WTC11 (cell line): ENCODE data around the gene GNG8. TPM values are rescaled to one million over a fixed set of nuclear protein-coding genes. Genes with fewer than 3 reads are reported as not detected.

Experiments
- ATAC-seq: fragments of 200-7000 bp; cut with Tn5 transposase; 2 replicates; pipeline ENCODE4 v1.10.0; 2021; ENCODE audit warnings: mild to moderate bottlenecking, moderate library complexity
- CTCF ChIA-PET: fragments of 300-600 bp; sonication (Branson Sonifier 250); formaldehyde crosslinking; loops from one replicate; lab custom pipeline; 2021; ENCODE audit warnings: antibody characterized with exemption; lab: Charles Lee
- POLR2A ChIA-PET: fragments of 350-600 bp; sonication (Branson Sonifier 250); formaldehyde crosslinking; loops from one replicate; lab custom pipeline; 2021; ENCODE audit warnings: antibody characterized with exemption; lab: Charles Lee
- DNase-seq: peaks from one replicate; pipeline ENCODE4 v3.0.0; 2021; ENCODE audit warnings: low spot score
- H3K27ac Mint-ChIP-seq: 2 replicates; pipeline ENCODE4 v1.8.0; 2021; ENCODE audit warnings: mixed read lengths
- H3K27me3 Mint-ChIP-seq: 2 replicates; pipeline ENCODE4 v1.8.0; 2021; ENCODE audit warnings: low read depth, mild to moderate bottlenecking, moderate library complexity, mixed read lengths
- H3K36me3 Mint-ChIP-seq: 2 replicates; pipeline ENCODE4 v1.8.0; 2021; ENCODE audit warnings: mixed read lengths
- H3K4me1 Mint-ChIP-seq: 2 replicates; pipeline ENCODE4 v1.8.0; 2022; ENCODE audit warnings: mixed read lengths
- H3K4me3 Mint-ChIP-seq: 2 replicates; pipeline ENCODE4 v1.8.0; 2021; ENCODE audit warnings: mild to moderate bottlenecking, moderate library complexity, mixed read lengths
- H3K9me3 Mint-ChIP-seq: 2 replicates; pipeline ENCODE4 v1.8.0; 2021; ENCODE audit warnings: mixed read lengths
- ATF1 ChIP-seq: sonication (generic); formaldehyde crosslinking; IDR thresholded peaks from 2 replicates; pipeline ENCODE4 v1.8.1; 2023; ENCODE audit warnings: mild to moderate bottlenecking, moderate library complexity, missing genetic modification reagents
- GABPB1 ChIP-seq: sonication (generic); formaldehyde crosslinking; IDR thresholded peaks from 2 replicates; pipeline ENCODE4 v1.8.1; 2023; ENCODE audit warnings: mild to moderate bottlenecking, missing genetic modification reagents
- HMGA2 ChIP-seq: fragments of 250-450 bp; sonication (Bioruptor Pico); IDR thresholded peaks from 2 replicates; pipeline ENCODE4 v1.4.0; 2021; ENCODE audit warnings: mild to moderate bottlenecking, moderate library complexity
- JUN ChIP-seq: sonication (generic); formaldehyde crosslinking; IDR thresholded peaks from 2 replicates; pipeline ENCODE4 v1.8.0; 2023; ENCODE audit warnings: mild to moderate bottlenecking, missing genetic modification reagents
- NFYB ChIP-seq: sonication (generic); formaldehyde crosslinking; conservative IDR thresholded peaks from 2 replicates; pipeline ENCODE4 v1.8.0; 2022; ENCODE audit warnings: low read depth, missing genetic modification reagents
- SP1 ChIP-seq: sonication (generic); formaldehyde crosslinking; conservative IDR thresholded peaks from 2 replicates; pipeline ENCODE4 v1.8.1; 2022; ENCODE audit warnings: missing genetic modification reagents
- TP53 ChIP-seq: sonication (generic); formaldehyde crosslinking; IDR thresholded peaks from 2 replicates; pipeline ENCODE4 v1.8.1; 2023; ENCODE audit warnings: mild to moderate bottlenecking, missing genetic modification reagents
- total RNA-seq: library from RNA; stranded (reverse); gene quantifications from 3 replicates; pipeline ENCODE4 v1.2.3, GENCODE V29; 2021
- TF ChIP-seq, protein P1 (sequence below): fragments of 250-450 bp; sonication (Bioruptor Pico); IDR thresholded peaks from 2 replicates; pipeline ENCODE4 v1.8.0; 2021; ENCODE audit warnings: mild to moderate bottlenecking
- TF ChIP-seq, protein P2 (sequence below): fragments of 250-450 bp; sonication (Bioruptor Pico); IDR thresholded peaks from 2 replicates; pipeline ENCODE4 v1.9.0; 2021; ENCODE audit warnings: mild to moderate bottlenecking, borderline replicate concordance
- TF ChIP-seq, protein P3 (sequence below): sonication (generic); formaldehyde crosslinking; IDR thresholded peaks from 2 replicates; pipeline ENCODE4 v1.8.0; 2023; ENCODE audit warnings: missing genetic modification reagents, mild to moderate bottlenecking, borderline replicate concordance
- TF ChIP-seq, protein P4 (sequence below): sonication (generic); formaldehyde crosslinking; IDR thresholded peaks from 2 replicates; pipeline ENCODE4 v1.8.1; 2023; ENCODE audit warnings: mild to moderate bottlenecking, missing genetic modification reagents
- TF ChIP-seq, protein P5 (sequence below): sonication (generic); formaldehyde crosslinking; IDR thresholded peaks from 2 replicates; pipeline ENCODE4 v1.8.1; 2022; ENCODE audit warnings: low read depth, missing genetic modification reagents, borderline replicate concordance
- TF ChIP-seq, protein P6 (sequence below): sonication (generic); formaldehyde crosslinking; IDR thresholded peaks from 2 replicates; pipeline ENCODE4 v1.8.1; 2022; ENCODE audit warnings: low read depth, mild to moderate bottlenecking, moderate library complexity, missing genetic modification reagents, borderline replicate concordance
- TF ChIP-seq, protein P7 (sequence below): sonication (generic); formaldehyde crosslinking; conservative IDR thresholded peaks from 2 replicates; pipeline ENCODE4 v1.8.1; 2022; ENCODE audit warnings: mild to moderate bottlenecking, missing genetic modification reagents
- TF ChIP-seq, protein P8 (sequence below): sonication (generic); formaldehyde crosslinking; IDR thresholded peaks from 2 replicates; pipeline ENCODE4 v1.8.0; 2022; ENCODE audit warnings: mild to moderate bottlenecking, missing genetic modification reagents

Gene GNG8
- total RNA-seq, 1 experiment from 2014 or later = not detected

DNA sequence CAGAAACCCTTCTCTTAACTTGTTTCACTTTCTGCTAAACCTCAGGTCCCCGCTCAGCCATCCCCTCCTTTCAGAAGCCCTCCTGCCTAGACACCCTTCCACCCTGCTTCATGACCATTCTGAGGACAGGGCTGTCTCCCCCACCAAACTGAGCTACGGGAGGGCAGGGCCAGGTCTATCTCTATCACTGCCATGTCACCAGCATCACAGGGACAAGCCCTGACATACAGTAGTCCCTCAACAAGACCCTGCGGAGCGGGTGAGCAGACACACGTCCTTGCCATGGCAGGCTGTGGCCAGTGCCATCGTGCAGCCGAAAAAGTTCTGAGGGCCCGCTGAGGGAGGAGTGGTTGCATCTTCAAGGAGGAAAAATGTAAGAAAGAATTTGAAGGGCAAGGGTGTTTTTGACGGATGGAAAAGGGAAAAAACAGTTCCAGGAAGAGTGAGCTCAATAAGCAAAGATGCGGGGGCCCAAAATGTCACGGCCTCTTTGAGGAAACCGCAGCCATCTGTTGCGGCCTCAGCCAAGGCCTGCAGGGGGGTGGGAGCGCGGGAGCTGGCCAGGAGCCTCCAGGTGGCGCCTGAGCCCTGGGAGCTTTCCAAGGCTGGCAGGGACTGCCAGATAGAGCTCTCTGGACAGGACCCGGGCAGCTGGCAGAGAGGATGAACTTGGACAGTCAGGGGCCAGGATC, 19.2 kb downstream of the GNG8 start:
- peaks cover 14% of the 10 kb centered on the region for H3K4me1 Mint-ChIP-seq
- ChIA-PET CTCF (interaction anchor here (0.6 to 13.2 kb wide), 44 partner anchors 9 to 752 kb away, joined by 3 to 484 read pairs (median 4); partner anchors contain the start of genes CALM3, DACT3, GNG8 and PRKD2), POLR2A (interaction anchor here (0.6 to 1.5 kb wide), 3 partner anchors 43 to 46 kb away, joined by 4 to 6 read pairs (median 4); partner anchors contain the start of gene DACT3)
- peak; percentile 82 for DNase-seq
- no peak overlapping the region for H3K4me3 Mint-ChIP-seq
- no peak overlapping the region; the same call in 1 of the 2 replicates for H3K27ac Mint-ChIP-seq
- H3K36me3 Mint-ChIP-seq = no peaks in the 10 kb centered on the region
- peaks cover 3% of the 10 kb centered on the region; the same call in 1 of the 2 replicates for H3K27me3 Mint-ChIP-seq
- TF ChIP-seq HMGA2 (CRISPR knock-in tag) = no peak
- TF ChIP-seq, protein P1, sequence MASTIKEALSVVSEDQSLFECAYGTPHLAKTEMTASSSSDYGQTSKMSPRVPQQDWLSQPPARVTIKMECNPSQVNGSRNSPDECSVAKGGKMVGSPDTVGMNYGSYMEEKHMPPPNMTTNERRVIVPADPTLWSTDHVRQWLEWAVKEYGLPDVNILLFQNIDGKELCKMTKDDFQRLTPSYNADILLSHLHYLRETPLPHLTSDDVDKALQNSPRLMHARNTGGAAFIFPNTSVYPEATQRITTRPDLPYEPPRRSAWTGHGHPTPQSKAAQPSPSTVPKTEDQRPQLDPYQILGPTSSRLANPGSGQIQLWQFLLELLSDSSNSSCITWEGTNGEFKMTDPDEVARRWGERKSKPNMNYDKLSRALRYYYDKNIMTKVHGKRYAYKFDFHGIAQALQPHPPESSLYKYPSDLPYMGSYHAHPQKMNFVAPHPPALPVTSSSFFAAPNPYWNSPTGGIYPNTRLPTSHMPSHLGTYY (CRISPR knock-in tag) = no peak
- TF ChIP-seq, protein P2, sequence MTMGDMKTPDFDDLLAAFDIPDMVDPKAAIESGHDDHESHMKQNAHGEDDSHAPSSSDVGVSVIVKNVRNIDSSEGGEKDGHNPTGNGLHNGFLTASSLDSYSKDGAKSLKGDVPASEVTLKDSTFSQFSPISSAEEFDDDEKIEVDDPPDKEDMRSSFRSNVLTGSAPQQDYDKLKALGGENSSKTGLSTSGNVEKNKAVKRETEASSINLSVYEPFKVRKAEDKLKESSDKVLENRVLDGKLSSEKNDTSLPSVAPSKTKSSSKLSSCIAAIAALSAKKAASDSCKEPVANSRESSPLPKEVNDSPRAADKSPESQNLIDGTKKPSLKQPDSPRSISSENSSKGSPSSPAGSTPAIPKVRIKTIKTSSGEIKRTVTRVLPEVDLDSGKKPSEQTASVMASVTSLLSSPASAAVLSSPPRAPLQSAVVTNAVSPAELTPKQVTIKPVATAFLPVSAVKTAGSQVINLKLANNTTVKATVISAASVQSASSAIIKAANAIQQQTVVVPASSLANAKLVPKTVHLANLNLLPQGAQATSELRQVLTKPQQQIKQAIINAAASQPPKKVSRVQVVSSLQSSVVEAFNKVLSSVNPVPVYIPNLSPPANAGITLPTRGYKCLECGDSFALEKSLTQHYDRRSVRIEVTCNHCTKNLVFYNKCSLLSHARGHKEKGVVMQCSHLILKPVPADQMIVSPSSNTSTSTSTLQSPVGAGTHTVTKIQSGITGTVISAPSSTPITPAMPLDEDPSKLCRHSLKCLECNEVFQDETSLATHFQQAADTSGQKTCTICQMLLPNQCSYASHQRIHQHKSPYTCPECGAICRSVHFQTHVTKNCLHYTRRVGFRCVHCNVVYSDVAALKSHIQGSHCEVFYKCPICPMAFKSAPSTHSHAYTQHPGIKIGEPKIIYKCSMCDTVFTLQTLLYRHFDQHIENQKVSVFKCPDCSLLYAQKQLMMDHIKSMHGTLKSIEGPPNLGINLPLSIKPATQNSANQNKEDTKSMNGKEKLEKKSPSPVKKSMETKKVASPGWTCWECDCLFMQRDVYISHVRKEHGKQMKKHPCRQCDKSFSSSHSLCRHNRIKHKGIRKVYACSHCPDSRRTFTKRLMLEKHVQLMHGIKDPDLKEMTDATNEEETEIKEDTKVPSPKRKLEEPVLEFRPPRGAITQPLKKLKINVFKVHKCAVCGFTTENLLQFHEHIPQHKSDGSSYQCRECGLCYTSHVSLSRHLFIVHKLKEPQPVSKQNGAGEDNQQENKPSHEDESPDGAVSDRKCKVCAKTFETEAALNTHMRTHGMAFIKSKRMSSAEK (CRISPR knock-in tag) = no peak
- TF ChIP-seq, all 79 proteins: peak for 0
- ATAC-seq = peak; percentile 83
- H3K9me3 Mint-ChIP-seq = no peaks in the 10 kb centered on the region

DNA sequence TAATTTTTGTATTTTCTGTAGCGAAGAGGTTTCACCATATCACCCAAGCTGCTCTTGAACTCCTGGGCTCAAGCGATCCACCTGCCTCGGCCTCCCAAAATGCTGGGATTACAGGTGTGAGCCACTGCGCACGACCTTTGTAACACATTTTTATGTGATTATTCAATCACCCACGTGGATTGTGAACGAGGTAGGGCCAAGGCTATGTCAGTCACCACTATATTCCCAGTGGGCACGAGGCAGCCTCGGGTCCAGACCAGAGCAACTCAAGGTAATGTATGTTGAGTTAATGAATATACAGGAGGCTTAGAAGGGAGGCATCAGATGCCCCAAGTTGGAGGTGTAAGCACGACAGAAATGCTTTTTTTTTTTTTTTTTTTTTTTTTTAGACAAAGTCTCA, 20.0 kb downstream of the GNG8 start:
- ChIA-PET POLR2A (interaction anchor here (1.5 kb wide), 1 partner anchor 45 kb away, joined by 6 read pairs; the partner anchor contains the start of gene DACT3), CTCF (interaction anchor here (1.3 to 13.2 kb wide), 8 partner anchors 10 to 88 kb away, joined by 3 to 484 read pairs (median 15); partner anchors contain the start of genes CALM3, DACT3 and PTGIR)
- no peak for ATAC-seq
- Mint-ChIP-seq H3K36me3 (no peaks in the 10 kb centered on the region), H3K9me3 (no peaks in the 10 kb centered on the region), H3K4me1 (peaks cover 9% of the 10 kb centered on the region), H3K27me3 (peaks cover 3% of the 10 kb centered on the region; the same call in 1 of the 2 replicates), H3K4me3 (no peak overlapping the region), H3K27ac (no peak overlapping the region)
- DNase-seq = no peak
- TF ChIP-seq JUN (CRISPR knock-in tag) (no peak), GABPB1 (CRISPR knock-in tag) (no peak), NFYB (CRISPR knock-in tag) (no peak), SP1 (CRISPR knock-in tag) (no peak), ATF1 (no peak), TP53 (CRISPR knock-in tag) (no peak)
- TF ChIP-seq, protein P3, sequence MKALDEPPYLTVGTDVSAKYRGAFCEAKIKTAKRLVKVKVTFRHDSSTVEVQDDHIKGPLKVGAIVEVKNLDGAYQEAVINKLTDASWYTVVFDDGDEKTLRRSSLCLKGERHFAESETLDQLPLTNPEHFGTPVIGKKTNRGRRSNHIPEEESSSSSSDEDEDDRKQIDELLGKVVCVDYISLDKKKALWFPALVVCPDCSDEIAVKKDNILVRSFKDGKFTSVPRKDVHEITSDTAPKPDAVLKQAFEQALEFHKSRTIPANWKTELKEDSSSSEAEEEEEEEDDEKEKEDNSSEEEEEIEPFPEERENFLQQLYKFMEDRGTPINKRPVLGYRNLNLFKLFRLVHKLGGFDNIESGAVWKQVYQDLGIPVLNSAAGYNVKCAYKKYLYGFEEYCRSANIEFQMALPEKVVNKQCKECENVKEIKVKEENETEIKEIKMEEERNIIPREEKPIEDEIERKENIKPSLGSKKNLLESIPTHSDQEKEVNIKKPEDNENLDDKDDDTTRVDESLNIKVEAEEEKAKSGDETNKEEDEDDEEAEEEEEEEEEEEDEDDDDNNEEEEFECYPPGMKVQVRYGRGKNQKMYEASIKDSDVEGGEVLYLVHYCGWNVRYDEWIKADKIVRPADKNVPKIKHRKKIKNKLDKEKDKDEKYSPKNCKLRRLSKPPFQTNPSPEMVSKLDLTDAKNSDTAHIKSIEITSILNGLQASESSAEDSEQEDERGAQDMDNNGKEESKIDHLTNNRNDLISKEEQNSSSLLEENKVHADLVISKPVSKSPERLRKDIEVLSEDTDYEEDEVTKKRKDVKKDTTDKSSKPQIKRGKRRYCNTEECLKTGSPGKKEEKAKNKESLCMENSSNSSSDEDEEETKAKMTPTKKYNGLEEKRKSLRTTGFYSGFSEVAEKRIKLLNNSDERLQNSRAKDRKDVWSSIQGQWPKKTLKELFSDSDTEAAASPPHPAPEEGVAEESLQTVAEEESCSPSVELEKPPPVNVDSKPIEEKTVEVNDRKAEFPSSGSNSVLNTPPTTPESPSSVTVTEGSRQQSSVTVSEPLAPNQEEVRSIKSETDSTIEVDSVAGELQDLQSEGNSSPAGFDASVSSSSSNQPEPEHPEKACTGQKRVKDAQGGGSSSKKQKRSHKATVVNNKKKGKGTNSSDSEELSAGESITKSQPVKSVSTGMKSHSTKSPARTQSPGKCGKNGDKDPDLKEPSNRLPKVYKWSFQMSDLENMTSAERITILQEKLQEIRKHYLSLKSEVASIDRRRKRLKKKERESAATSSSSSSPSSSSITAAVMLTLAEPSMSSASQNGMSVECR = no peak
- TF ChIP-seq, protein P4, sequence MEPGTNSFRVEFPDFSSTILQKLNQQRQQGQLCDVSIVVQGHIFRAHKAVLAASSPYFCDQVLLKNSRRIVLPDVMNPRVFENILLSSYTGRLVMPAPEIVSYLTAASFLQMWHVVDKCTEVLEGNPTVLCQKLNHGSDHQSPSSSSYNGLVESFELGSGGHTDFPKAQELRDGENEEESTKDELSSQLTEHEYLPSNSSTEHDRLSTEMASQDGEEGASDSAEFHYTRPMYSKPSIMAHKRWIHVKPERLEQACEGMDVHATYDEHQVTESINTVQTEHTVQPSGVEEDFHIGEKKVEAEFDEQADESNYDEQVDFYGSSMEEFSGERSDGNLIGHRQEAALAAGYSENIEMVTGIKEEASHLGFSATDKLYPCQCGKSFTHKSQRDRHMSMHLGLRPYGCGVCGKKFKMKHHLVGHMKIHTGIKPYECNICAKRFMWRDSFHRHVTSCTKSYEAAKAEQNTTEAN (CRISPR knock-in tag) = no peak
- TF ChIP-seq, protein P5, sequence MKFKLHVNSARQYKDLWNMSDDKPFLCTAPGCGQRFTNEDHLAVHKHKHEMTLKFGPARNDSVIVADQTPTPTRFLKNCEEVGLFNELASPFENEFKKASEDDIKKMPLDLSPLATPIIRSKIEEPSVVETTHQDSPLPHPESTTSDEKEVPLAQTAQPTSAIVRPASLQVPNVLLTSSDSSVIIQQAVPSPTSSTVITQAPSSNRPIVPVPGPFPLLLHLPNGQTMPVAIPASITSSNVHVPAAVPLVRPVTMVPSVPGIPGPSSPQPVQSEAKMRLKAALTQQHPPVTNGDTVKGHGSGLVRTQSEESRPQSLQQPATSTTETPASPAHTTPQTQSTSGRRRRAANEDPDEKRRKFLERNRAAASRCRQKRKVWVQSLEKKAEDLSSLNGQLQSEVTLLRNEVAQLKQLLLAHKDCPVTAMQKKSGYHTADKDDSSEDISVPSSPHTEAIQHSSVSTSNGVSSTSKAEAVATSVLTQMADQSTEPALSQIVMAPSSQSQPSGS (CRISPR knock-in tag) = no peak
- TF ChIP-seq, protein P6, sequence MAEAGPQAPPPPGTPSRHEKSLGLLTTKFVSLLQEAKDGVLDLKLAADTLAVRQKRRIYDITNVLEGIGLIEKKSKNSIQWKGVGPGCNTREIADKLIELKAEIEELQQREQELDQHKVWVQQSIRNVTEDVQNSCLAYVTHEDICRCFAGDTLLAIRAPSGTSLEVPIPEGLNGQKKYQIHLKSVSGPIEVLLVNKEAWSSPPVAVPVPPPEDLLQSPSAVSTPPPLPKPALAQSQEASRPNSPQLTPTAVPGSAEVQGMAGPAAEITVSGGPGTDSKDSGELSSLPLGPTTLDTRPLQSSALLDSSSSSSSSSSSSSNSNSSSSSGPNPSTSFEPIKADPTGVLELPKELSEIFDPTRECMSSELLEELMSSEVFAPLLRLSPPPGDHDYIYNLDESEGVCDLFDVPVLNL (CRISPR knock-in tag) = no peak
- TF ChIP-seq, protein P7, sequence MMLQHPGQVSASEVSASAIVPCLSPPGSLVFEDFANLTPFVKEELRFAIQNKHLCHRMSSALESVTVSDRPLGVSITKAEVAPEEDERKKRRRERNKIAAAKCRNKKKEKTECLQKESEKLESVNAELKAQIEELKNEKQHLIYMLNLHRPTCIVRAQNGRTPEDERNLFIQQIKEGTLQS (CRISPR knock-in tag) = no peak
- TF ChIP-seq, protein P8, sequence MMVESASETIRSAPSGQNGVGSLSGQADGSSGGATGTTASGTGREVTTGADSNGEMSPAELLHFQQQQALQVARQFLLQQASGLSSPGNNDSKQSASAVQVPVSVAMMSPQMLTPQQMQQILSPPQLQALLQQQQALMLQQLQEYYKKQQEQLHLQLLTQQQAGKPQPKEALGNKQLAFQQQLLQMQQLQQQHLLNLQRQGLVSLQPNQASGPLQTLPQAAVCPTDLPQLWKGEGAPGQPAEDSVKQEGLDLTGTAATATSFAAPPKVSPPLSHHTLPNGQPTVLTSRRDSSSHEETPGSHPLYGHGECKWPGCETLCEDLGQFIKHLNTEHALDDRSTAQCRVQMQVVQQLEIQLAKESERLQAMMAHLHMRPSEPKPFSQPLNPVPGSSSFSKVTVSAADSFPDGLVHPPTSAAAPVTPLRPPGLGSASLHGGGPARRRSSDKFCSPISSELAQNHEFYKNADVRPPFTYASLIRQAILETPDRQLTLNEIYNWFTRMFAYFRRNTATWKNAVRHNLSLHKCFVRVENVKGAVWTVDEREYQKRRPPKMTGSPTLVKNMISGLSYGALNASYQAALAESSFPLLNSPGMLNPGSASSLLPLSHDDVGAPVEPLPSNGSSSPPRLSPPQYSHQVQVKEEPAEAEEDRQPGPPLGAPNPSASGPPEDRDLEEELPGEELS (CRISPR knock-in tag) = no peak
